ENCODE results near the gene TEN1. TPM values are rescaled to one million over a fixed set of nuclear protein-coding genes. Genes with fewer than 3 reads are reported as not detected.
A peak's percentile ranks its signal among the peaks of the same experiment; 100 is the strongest.

Gene TEN1
- total and polyA plus RNA-seq, 2 of the 4 experiments (the other 2 are of a cell fraction), result 14.7 to 17.9 TPM

GRCh38 chr17:75933808-75934207, 45.2 kb upstream of the TEN1 start:
- Histone ChIP-seq H3K18ac (ENCODE audit: low read depth, low read length) (no peak overlapping the region), H2AK9ac (replicated peaks; ENCODE audit: low read depth, low read length, poor library complexity) (no peak overlapping the region), H3K4me3 (ENCODE audit: insufficient read depth, low read depth, low read length) (no peak overlapping the region), H3K56ac (ENCODE audit: extremely low read depth, insufficient read depth, low read length) (no peak overlapping the region), H2BK120ac (ENCODE audit: low read depth, low read length) (no peak overlapping the region), H3K9me3 (ENCODE audit: control insufficient read depth, insufficient read depth, low read length) (no peaks in the 10 kb centered on the region), H3K36me3 (ENCODE audit: control insufficient read depth, insufficient read depth, low read length) (peaks cover 2% of the 10 kb centered on the region; the same call in 1 of the 2 replicates), H2AFZ (replicated peaks; ENCODE audit: low read length, poor library complexity) (no peak overlapping the region), H3K27me3 (ENCODE audit: control insufficient read depth, insufficient read depth, low read length) (no peaks in the 10 kb centered on the region), H3K4me2 (ENCODE audit: low read depth, low read length) (no peak overlapping the region), H2BK20ac (ENCODE audit: low read depth, low read length) (no peak overlapping the region), H4K5ac (ENCODE audit: low read depth, low read length) (no peak overlapping the region), H4K91ac (ENCODE audit: insufficient read depth, low read depth, low read length) (no peak overlapping the region), H3K27ac (ENCODE audit: insufficient read depth, low read length) (no peak overlapping the region), H3K4me1 (ENCODE audit: control insufficient read depth, insufficient read depth, low read length) (no peaks in the 10 kb centered on the region; the same call in 1 of the 2 replicates), H2BK15ac (ENCODE audit: low read depth, low read length) (no peak overlapping the region), H4K20me1 (ENCODE audit: insufficient read depth, low read length) (no peaks in the 10 kb centered on the region), H3K9me1 (ENCODE audit: insufficient read depth, low read length) (no peaks in the 10 kb centered on the region), H3K79me1 (ENCODE audit: low read depth in 1 of 2, low read length in 2 of 2) (no peaks in the 10 kb centered on the region), H3K14ac (replicated peaks; ENCODE audit: low read depth, low read length) (no peak overlapping the region), H3K9ac (ENCODE audit: low read depth, low read length) (no peak overlapping the region), H4K8ac (ENCODE audit: low read depth in 2 of 2, low read length in 2 of 2) (no peak overlapping the region), H2AK5ac (ENCODE audit: low read depth, low read length) (no peak overlapping the region), H3K23ac (ENCODE audit: low read depth, low read length) (no peak overlapping the region), H3K4ac (ENCODE audit: low read depth, low read length) (no peak overlapping the region), H2BK5ac (ENCODE audit: low read depth, low read length, poor library complexity, severe bottlenecking) (no peak overlapping the region)
- ChIA-PET CTCF (no interaction called here), POLR2A (ENCODE audit: unreplicated experiment) (no interaction called here)
- intact Hi-C loops (cut with micrococcal nuclease) (no loop called here), in situ Hi-C loops (cut with MboI; ENCODE audit: low sequenced_read_pairs) (no loop called here), dilution Hi-C loops (cut with HindIII; ENCODE audit: low sequenced_read_pairs, unreplicated experiment) (no loop called here)
- TF ChIP-seq CEBPB (IDR thresholded peaks at IDR 0.05; ENCODE audit: low read depth, low read length), result no peak
- no peak for TF ChIP-seq FOS (IDR thresholded peaks at IDR 0.05; ENCODE audit: low read depth, low read length)
- no peak for TF ChIP-seq NFE2L2 (IDR thresholded peaks at IDR 0.05; ENCODE audit: low read depth, low read length)
- TF ChIP-seq RCOR1 (IDR thresholded peaks at IDR 0.05; ENCODE audit: insufficient replicate concordance, low read length), result no peak
- TF ChIP-seq POLR2A (IDR thresholded peaks at IDR 0.05; ENCODE audit: low read depth, low read length), result no peak
- no peak for TF ChIP-seq SMC3 (IDR thresholded peaks at IDR 0.05; ENCODE audit: low read depth, low read length)
- TF ChIP-seq ELK1 (IDR thresholded peaks at IDR 0.05; ENCODE audit: borderline replicate concordance, low read depth, low read length), result no peak
- no peak for TF ChIP-seq CTCF (conservative IDR thresholded peaks at IDR 0.05; ENCODE audit: low read depth, low read length)
- no peak for TF ChIP-seq CHD1 (IDR thresholded peaks at IDR 0.05; ENCODE audit: low read depth, low read length)
- BruUV-seq (replicated peaks), result no TSS peak
- WGBS, 2 experiments (ENCODE audit: extremely low coverage in 2 of 2, insufficient read length in 1 of 2), result no CpG with 5 or more reads among the region's 4 CpGs
- ATAC-seq (ENCODE audit: low read depth) (peak; percentile 37; the same call in 1 of the 2 replicates), DNase-seq (peak; percentile 31)
